GM12892 (cell line): ENCODE data around the gene PDE1A.

ENCODE experiments used
- POLR2A ChIP-seq: IDR thresholded peaks from 2 replicates; pipeline ENCODE4 v1.6.1; 2011; ENCODE audit warnings: low read depth, low read length, control low read depth
- POLR2AphosphoS5 ChIP-seq: IDR thresholded peaks from 2 replicates; pipeline ENCODE4 v1.6.1; 2011; ENCODE audit warnings: low read depth, low read length, control low read depth

DNA sequence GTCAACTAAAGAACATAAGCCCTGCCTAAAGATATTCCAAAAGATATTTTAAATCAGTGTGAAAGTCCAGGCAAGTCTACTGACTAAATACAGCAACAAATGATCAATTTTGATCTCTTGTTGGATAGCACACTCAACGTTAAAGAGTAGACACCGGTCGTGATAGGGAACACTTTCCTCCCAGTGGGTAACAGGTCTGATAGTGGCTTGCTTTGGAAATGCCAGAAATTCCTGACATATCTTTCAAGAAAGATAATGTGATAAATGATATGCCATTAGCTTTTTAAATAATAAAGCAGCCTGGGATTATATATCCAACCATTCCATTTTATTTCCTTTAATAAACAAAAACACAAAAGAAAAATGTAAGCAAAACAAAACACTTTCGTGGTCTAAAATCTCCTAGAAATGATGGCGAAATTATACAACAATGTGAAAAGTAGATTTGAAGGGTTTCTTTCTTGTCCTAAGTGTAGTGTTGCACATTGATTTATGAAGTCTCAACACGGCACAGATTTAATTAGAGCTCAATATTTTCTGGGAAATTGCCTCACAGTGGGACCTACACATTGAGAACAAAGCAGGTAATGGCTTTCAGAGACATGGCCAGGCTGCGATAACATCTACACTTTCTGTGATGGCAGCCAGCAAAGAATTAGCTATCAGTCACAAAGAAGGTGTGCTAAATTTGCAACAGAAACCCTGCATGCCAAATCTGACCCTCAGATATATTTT lies 282.6 kb downstream of the PDE1A start:
- TF ChIP-seq POLR2AphosphoS5 = no peak
- TF ChIP-seq POLR2A = no peak
